Tibial nerve (tissue), 4 donors: ENCODE measurements around the gene GIPC3.

ENCODE experiments used
- EP300 ChIP-seq, 2 donors: sonication (generic); formaldehyde crosslinking; IDR thresholded peaks; one replicate each; pipeline ENCODE4 v1.6.1; 2017; ENCODE audit warnings: antibody characterized with exemption in 2 of 2, mild to moderate bottlenecking in 1 of 2
- POLR2A ChIP-seq, 2 donors: fragments of 450-650 bp; IDR thresholded peaks; one replicate each; pipeline ENCODE4 v1.6.1; 2017; ENCODE audit warnings: antibody characterized with exemption in 2 of 2, mild to moderate bottlenecking in 2 of 2, moderate library complexity in 2 of 2
- TF ChIP-seq, protein P1 (sequence below), 5 experiments: fragments of 200-600 bp in 3 of 5; fragments of 450-650 bp in 2 of 5; sonication (generic) in 3 of 5; IDR thresholded peaks; one replicate each; pipeline ENCODE4 v1.5.1; 2016 to 2019; ENCODE audit warnings: antibody characterized with exemption in 5 of 5, mild to moderate bottlenecking in 3 of 5, moderate library complexity in 2 of 5

GRCh38 chr19:3623716-3624115, 38.4 kb downstream of the GIPC3 start:
- TF ChIP-seq EP300 (IDR thresholded peaks at IDR 0.05) (no peak), POLR2A (IDR thresholded peaks at IDR 0.05) (no peak)
- TF ChIP-seq, protein P1, sequence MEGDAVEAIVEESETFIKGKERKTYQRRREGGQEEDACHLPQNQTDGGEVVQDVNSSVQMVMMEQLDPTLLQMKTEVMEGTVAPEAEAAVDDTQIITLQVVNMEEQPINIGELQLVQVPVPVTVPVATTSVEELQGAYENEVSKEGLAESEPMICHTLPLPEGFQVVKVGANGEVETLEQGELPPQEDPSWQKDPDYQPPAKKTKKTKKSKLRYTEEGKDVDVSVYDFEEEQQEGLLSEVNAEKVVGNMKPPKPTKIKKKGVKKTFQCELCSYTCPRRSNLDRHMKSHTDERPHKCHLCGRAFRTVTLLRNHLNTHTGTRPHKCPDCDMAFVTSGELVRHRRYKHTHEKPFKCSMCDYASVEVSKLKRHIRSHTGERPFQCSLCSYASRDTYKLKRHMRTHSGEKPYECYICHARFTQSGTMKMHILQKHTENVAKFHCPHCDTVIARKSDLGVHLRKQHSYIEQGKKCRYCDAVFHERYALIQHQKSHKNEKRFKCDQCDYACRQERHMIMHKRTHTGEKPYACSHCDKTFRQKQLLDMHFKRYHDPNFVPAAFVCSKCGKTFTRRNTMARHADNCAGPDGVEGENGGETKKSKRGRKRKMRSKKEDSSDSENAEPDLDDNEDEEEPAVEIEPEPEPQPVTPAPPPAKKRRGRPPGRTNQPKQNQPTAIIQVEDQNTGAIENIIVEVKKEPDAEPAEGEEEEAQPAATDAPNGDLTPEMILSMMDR (IDR thresholded peaks at IDR 0.05) = no peak
